Activated CD8-positive, alpha-beta memory T cell treated with anti-CD3 and anti-CD28 coated beads, Interleukin-2, amount 50 U/mL, for 48 hours (primary cell): ENCODE results near the gene C2orf68.
"Not testable (repeated sequence)": the region's sequence is repeated elsewhere in the genome, so short reads cannot be mapped to it uniquely, and the experiment has no call there.

Experiments
- DNase-seq: peaks from one replicate; pipeline ENCODE4 v3.0.0-alpha.2; 2020

Gene C2orf68

GRCh38 chr2:85611705-85612587 is at the start of gene C2orf68:
TSS of gene C2orf68 (minus strand) at chr2:85612066. CDS start at chr2:85611984, 82 bp downstream.
- peak; percentile 94 for DNase-seq

- no peak for DNase-seq
Measured at GRCh38 chr2:85661139-85661858, 49.4 kb upstream of the C2orf68 start.

GRCh38 chr2:85660725-85661124 is 48.9 kb upstream of the C2orf68 start:
- DNase-seq, result no peak

GRCh38 chr2:85660301-85660700 is 48.4 kb upstream of the C2orf68 start:
- not testable (repeated sequence) for DNase-seq

GRCh38 chr2:85659324-85659981 is 47.6 kb upstream of the C2orf68 start:
- no peak for DNase-seq

GRCh38 chr2:85657399-85657798 is 45.5 kb upstream of the C2orf68 start:
- not testable (repeated sequence) for DNase-seq

GRCh38 chr2:85656468-85656867 is 44.6 kb upstream of the C2orf68 start:
- DNase-seq, result no peak

GRCh38 chr2:85655961-85656417 is 44.1 kb upstream of the C2orf68 start:
- no peak for DNase-seq

GRCh38 chr2:85653996-85654395 is 42.1 kb upstream of the C2orf68 start:
- no peak for DNase-seq

GRCh38 chr2:85652056-85652455 is 40.2 kb upstream of the C2orf68 start:
- no peak for DNase-seq

GRCh38 chr2:85651097-85651496 is 39.2 kb upstream of the C2orf68 start:
- DNase-seq, result no peak

- no peak for DNase-seq
Measured at GRCh38 chr2:85650456-85650855, 38.6 kb upstream of the C2orf68 start.

- no peak for DNase-seq
Measured at GRCh38 chr2:85649201-85650190, 37.6 kb upstream of the C2orf68 start.

GRCh38 chr2:85648619-85649018 is 36.8 kb upstream of the C2orf68 start:
- no peak for DNase-seq

- DNase-seq, result no peak
Measured at GRCh38 chr2:85647823-85648526, 36.1 kb upstream of the C2orf68 start.

- DNase-seq, result no peak
Measured at GRCh38 chr2:85646166-85646565, 34.3 kb upstream of the C2orf68 start.

- DNase-seq, result no peak
Measured at GRCh38 chr2:85644909-85645308, 33.0 kb upstream of the C2orf68 start.

GRCh38 chr2:85642725-85643124 is 30.9 kb upstream of the C2orf68 start:
- DNase-seq, result no peak

- DNase-seq, result no peak
Measured at GRCh38 chr2:85635636-85636035, 23.8 kb upstream of the C2orf68 start.

- no peak for DNase-seq
Measured at GRCh38 chr2:85635011-85635410, 23.1 kb upstream of the C2orf68 start.

- DNase-seq, result no peak
Measured at GRCh38 chr2:85631316-85631715, 19.4 kb upstream of the C2orf68 start.
